Vagina (tissue), 2 donors: ENCODE measurements around the gene HBB.
"Not testable (repeated sequence)": the region's sequence is repeated elsewhere in the genome, so short reads cannot be mapped to it uniquely, and the experiment has no call there.

Source experiments
- CTCF ChIP-seq, 3 experiments: fragments of 450-650 bp in 2 of 3; fragments of 200-600 bp in 1 of 3; sonication (generic) in 1 of 3; IDR thresholded peaks; one replicate each; pipeline ENCODE4 v1.5.1; 2017 to 2019; ENCODE audit warnings: antibody characterized with exemption in 3 of 3, mild to moderate bottlenecking in 2 of 3, moderate library complexity in 2 of 3
- POLR2A ChIP-seq, 2 donors: fragments of 450-650 bp; IDR thresholded peaks; one replicate each; pipeline ENCODE4 v1.6.1; 2017; ENCODE audit warnings: antibody characterized with exemption in 2 of 2, mild to moderate bottlenecking in 2 of 2, moderate library complexity in 2 of 2
- POLR2AphosphoS5 ChIP-seq, 2 donors: sonication (generic); formaldehyde crosslinking; IDR thresholded peaks; one replicate each; pipeline ENCODE4 v1.9.0; 2017; ENCODE audit warnings: antibody characterized with exemption in 2 of 2, mild to moderate bottlenecking in 2 of 2, low read depth in 1 of 2; ENCODE audit not compliant: insufficient read depth in 1 of 2

GRCh38 chr11:5254646-5255413 is 28.0 kb upstream of the HBB start, which contains the start of gene HBG2:
- TF ChIP-seq POLR2A (IDR thresholded peaks at IDR 0.05); CTCF (IDR thresholded peaks at IDR 0.05); POLR2AphosphoS5 (IDR thresholded peaks at IDR 0.05; ENCODE audit: insufficient read depth in 1 of 2, low read depth in 1 of 2): not testable (repeated sequence)
